OCI-LY3 (cell line): Measurements from ENCODE around the gene EVX2.

Source experiments
- EZH2phosphoT487 ChIP-seq: fragments of 200-600 bp; shearing (Covaris generic); IDR thresholded peaks from 2 replicates; pipeline ENCODE4 v1.6.1; 2018; ENCODE audit warnings: antibody characterized with exemption, mixed run types, low read depth
- TF ChIP-seq, protein P1 (sequence below): fragments of 200-600, 300-600 bp; sonication (generic); IDR thresholded peaks from 2 replicates; pipeline ENCODE4 v1.5.1; 2014; ENCODE audit warnings: antibody characterized with exemption, low read length, low read depth

DNA sequence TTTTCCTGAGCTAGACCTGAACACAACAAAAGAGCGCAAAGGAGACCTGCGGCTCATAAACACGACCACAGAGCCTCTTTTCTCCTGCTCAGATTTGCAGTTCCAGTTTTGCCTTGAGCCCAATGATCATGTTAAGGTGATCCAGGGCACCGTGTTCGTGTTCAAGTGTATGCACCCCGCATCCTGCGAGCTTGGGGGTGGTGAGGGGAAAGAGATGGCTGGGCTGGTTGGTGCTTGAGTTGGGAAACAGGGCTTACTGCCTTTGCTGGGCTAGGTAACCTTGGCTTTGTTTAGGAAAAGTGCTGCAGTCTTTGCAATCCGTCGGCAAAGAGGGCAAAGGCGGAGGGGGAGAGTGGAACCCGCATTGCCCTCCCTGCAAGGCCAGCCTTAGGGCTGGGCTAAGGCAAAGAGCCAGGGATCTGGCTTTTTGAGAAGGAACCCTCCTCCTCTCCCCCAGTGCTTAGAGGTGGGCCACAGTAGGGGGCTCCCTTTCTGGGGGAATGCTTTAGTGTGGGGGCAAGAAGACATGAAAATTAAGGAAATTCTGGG lies 34.1 kb upstream of the EVX2 start:
- TF ChIP-seq, protein P1, sequence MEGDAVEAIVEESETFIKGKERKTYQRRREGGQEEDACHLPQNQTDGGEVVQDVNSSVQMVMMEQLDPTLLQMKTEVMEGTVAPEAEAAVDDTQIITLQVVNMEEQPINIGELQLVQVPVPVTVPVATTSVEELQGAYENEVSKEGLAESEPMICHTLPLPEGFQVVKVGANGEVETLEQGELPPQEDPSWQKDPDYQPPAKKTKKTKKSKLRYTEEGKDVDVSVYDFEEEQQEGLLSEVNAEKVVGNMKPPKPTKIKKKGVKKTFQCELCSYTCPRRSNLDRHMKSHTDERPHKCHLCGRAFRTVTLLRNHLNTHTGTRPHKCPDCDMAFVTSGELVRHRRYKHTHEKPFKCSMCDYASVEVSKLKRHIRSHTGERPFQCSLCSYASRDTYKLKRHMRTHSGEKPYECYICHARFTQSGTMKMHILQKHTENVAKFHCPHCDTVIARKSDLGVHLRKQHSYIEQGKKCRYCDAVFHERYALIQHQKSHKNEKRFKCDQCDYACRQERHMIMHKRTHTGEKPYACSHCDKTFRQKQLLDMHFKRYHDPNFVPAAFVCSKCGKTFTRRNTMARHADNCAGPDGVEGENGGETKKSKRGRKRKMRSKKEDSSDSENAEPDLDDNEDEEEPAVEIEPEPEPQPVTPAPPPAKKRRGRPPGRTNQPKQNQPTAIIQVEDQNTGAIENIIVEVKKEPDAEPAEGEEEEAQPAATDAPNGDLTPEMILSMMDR: no peak
- TF ChIP-seq EZH2phosphoT487: no peak
